Measurements from ENCODE around the gene METTL9.
"Not testable (repeated sequence)": the region's sequence is repeated elsewhere in the genome, so short reads cannot be mapped to it uniquely, and the experiment has no call there.

DNA sequence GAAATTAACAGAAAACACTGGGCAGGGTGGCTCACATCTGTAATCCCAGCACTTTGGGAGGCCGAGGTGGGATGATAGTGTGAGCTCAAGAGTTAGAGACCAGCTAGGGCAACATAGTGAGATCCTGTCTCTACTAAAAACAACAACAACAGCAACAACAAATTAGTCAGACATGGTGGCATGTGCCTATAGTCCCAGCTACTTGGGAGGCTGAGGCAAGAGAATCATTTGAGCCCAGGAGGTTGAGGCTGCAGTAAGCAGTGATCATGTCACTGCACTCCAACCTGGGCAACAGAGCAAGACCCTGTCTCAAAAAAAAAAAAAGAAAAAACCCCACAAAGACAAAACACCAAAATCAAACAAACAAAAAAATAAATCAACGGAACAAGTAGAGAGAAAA, 21.9 kb upstream of the METTL9 start:
- TF ChIP-seq, protein P1, sequence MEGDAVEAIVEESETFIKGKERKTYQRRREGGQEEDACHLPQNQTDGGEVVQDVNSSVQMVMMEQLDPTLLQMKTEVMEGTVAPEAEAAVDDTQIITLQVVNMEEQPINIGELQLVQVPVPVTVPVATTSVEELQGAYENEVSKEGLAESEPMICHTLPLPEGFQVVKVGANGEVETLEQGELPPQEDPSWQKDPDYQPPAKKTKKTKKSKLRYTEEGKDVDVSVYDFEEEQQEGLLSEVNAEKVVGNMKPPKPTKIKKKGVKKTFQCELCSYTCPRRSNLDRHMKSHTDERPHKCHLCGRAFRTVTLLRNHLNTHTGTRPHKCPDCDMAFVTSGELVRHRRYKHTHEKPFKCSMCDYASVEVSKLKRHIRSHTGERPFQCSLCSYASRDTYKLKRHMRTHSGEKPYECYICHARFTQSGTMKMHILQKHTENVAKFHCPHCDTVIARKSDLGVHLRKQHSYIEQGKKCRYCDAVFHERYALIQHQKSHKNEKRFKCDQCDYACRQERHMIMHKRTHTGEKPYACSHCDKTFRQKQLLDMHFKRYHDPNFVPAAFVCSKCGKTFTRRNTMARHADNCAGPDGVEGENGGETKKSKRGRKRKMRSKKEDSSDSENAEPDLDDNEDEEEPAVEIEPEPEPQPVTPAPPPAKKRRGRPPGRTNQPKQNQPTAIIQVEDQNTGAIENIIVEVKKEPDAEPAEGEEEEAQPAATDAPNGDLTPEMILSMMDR (conservative IDR thresholded peaks at IDR 0.05 in 1 of 2, IDR thresholded peaks at IDR 0.05 in 1 of 2; ENCODE audit: low read depth in 1 of 2, low read length in 2 of 2) = not testable (repeated sequence)
- TF ChIP-seq EZH2 (IDR thresholded peaks at IDR 0.05; ENCODE audit: low read length, missing control alignments) = not testable (repeated sequence)

Measured in fibroblast of lung (primary cell).